ENCODE data around the gene KCNG2. TPM values are rescaled to one million over a fixed set of nuclear protein-coding genes. Genes with fewer than 3 reads are reported as not detected.

Gene KCNG2
- total and polyA plus RNA-seq, 4 donors: 1.3 to 2.2 (median 1.4) TPM

GRCh38 chr18:79754022-79754761, 43.5 kb upstream of the KCNG2 start:
- Histone ChIP-seq H3K4me3 (ENCODE audit: low read depth, low read length) (no peak overlapping the region), H3K27me3 (ENCODE audit: control insufficient read depth, insufficient read depth, low read length) (no peaks in the 10 kb centered on the region), H3K9me3 (ENCODE audit: control insufficient read depth, insufficient read depth, low read length) (peaks cover 7% of the 10 kb centered on the region), H3K27ac (ENCODE audit: low read depth, low read length) (no peak overlapping the region), H3K4me1 (ENCODE audit: control insufficient read depth, insufficient read depth, low read length) (peaks cover 10% of the 10 kb centered on the region), H3K36me3 (ENCODE audit: control insufficient read depth, insufficient read depth, low read length) (peaks cover 36% of the 10 kb centered on the region)
- DNase-seq (ENCODE audit: low read depth in 4 of 6, low spot score in 6 of 6): no peak
- 98% methylated on average over 27 of the region's 35 CpGs for WGBS (ENCODE audit: insufficient coverage)

- DNase-seq (ENCODE audit: low read depth in 4 of 6, low spot score in 6 of 6): no peak
- H3K36me3 ChIP-seq (ENCODE audit: control insufficient read depth, insufficient read depth, low read length): peaks cover 32% of the 10 kb centered on the region
- no peak overlapping the region for H3K27ac ChIP-seq (ENCODE audit: low read depth, low read length)
- WGBS (ENCODE audit: insufficient coverage): 98% methylated on average over 19 of the region's 27 CpGs
- peaks cover 3% of the 10 kb centered on the region for H3K4me1 ChIP-seq (ENCODE audit: control insufficient read depth, insufficient read depth, low read length)
- H3K9me3 ChIP-seq (ENCODE audit: control insufficient read depth, insufficient read depth, low read length): peaks cover 12% of the 10 kb centered on the region
- H3K4me3 ChIP-seq (ENCODE audit: low read depth, low read length): no peak overlapping the region
- no peaks in the 10 kb centered on the region for H3K27me3 ChIP-seq (ENCODE audit: control insufficient read depth, insufficient read depth, low read length)
These were observed 42.8 kb upstream of the KCNG2 start for GRCh38 chr18:79754831-79755351.

DNA sequence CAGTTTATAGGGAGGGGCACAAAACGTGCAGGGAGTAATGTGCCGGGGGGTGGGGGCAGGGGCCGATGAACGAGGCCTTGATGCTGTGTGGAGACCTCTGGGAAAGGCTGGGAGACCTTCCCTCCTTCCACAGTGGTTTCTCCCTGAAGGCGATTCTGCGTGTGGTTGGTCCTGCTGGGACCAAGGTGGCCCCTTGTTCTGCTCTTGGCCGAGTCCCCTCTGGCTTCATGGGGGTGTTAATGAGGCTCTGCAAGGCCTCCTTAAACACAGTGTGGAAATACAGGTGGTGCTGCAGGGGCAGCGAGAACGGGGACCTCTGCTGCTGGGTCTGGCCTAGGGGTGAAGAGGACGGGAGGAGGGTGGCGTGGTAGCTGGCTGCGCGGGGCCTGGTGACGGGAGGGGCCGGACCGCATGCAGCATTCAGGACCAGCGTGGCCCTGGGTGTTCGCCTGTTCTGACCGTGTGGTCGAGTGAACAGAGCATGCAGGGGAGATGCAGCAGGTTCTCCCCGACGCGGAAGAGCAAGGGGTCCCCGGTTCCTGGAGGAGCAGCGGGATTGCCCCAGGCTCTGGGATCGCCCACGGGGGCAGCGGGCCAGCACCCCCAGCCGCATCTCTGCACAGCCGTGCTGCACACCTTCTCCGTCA, 42.1 kb upstream of the KCNG2 start:
- peaks cover 32% of the 10 kb centered on the region for H3K36me3 ChIP-seq (ENCODE audit: control insufficient read depth, insufficient read depth, low read length)
- DNase-seq (ENCODE audit: low read depth in 4 of 6, low spot score in 6 of 6): no peak
- peaks cover 12% of the 10 kb centered on the region for H3K9me3 ChIP-seq (ENCODE audit: control insufficient read depth, insufficient read depth, low read length)
- WGBS (ENCODE audit: insufficient coverage): 94% methylated on average over 26 of the region's 31 CpGs
- H3K4me1 ChIP-seq (ENCODE audit: control insufficient read depth, insufficient read depth, low read length): no peaks in the 10 kb centered on the region
- no peaks in the 10 kb centered on the region for H3K27me3 ChIP-seq (ENCODE audit: control insufficient read depth, insufficient read depth, low read length)
- H3K27ac ChIP-seq (ENCODE audit: low read depth, low read length): no peak overlapping the region
- no peak overlapping the region for H3K4me3 ChIP-seq (ENCODE audit: low read depth, low read length)

GRCh38 chr18:79756143-79756500, 41.6 kb upstream of the KCNG2 start:
- Histone ChIP-seq H3K27ac (ENCODE audit: low read depth, low read length) (no peak overlapping the region), H3K4me3 (ENCODE audit: low read depth, low read length) (no peak overlapping the region), H3K27me3 (ENCODE audit: control insufficient read depth, insufficient read depth, low read length) (no peaks in the 10 kb centered on the region), H3K4me1 (ENCODE audit: control insufficient read depth, insufficient read depth, low read length) (no peaks in the 10 kb centered on the region), H3K9me3 (ENCODE audit: control insufficient read depth, insufficient read depth, low read length) (peaks cover 12% of the 10 kb centered on the region), H3K36me3 (ENCODE audit: control insufficient read depth, insufficient read depth, low read length) (peaks cover 32% of the 10 kb centered on the region)
- no peak for DNase-seq (ENCODE audit: low read depth in 4 of 6, low spot score in 6 of 6)
- 88% methylated on average over 10 of the region's 10 CpGs for WGBS (ENCODE audit: insufficient coverage)

DNA sequence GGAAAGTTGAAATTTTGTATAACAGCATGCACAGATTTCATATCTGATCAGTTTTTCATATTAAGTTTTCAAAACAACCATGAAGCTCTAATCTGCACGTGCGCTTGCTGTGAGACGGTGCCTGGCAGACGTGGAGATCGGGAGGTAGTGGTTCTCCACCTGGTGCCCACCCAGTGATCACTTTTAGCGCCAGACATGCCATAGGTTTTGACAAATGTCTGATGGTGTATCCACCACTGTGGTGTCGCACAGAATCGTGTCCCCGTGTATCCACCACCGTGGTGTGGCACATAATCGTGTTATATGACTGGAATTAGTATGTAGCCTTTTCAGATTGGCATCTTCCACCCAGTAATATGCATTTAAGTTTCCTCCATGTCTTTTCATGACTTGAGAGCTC, 40.9 kb upstream of the KCNG2 start:
- 93% methylated on average over 8 of the region's 11 CpGs for WGBS (ENCODE audit: insufficient coverage)
- Histone ChIP-seq H3K36me3 (ENCODE audit: control insufficient read depth, insufficient read depth, low read length) (peaks cover 32% of the 10 kb centered on the region), H3K9me3 (ENCODE audit: control insufficient read depth, insufficient read depth, low read length) (peaks cover 12% of the 10 kb centered on the region), H3K4me1 (ENCODE audit: control insufficient read depth, insufficient read depth, low read length) (no peaks in the 10 kb centered on the region), H3K27ac (ENCODE audit: low read depth, low read length) (no peak overlapping the region), H3K4me3 (ENCODE audit: low read depth, low read length) (no peak overlapping the region), H3K27me3 (ENCODE audit: control insufficient read depth, insufficient read depth, low read length) (no peaks in the 10 kb centered on the region)
- DNase-seq (ENCODE audit: low read depth in 4 of 6, low spot score in 6 of 6): no peak

DNA sequence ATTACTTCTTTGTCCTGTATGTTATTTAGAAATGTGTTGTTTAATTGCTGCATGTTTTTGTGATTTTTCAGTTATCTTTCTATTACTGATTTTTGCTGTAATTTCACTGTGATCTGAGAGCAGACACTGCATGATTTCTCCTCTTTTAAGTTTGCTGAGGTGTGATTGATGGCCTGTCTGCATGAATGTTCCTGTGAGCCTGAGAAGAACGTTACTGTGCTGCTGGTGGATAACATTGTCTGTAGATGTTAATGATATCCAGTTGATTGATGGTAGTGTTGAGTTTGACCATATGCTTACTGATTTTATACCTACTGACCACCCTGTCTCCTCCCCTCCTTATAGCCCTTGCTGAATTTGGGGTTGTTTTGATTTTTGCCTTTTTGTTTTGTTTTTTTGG, 37.4 kb upstream of the KCNG2 start:
- DNase-seq (ENCODE audit: low read depth in 4 of 6, low spot score in 6 of 6): no peak
- Histone ChIP-seq H3K27ac (ENCODE audit: low read depth, low read length) (no peak overlapping the region), H3K4me1 (ENCODE audit: control insufficient read depth, insufficient read depth, low read length) (no peaks in the 10 kb centered on the region), H3K9me3 (ENCODE audit: control insufficient read depth, insufficient read depth, low read length) (peaks cover 12% of the 10 kb centered on the region), H3K36me3 (ENCODE audit: control insufficient read depth, insufficient read depth, low read length) (peaks cover 10% of the 10 kb centered on the region), H3K27me3 (ENCODE audit: control insufficient read depth, insufficient read depth, low read length) (no peaks in the 10 kb centered on the region), H3K4me3 (ENCODE audit: low read depth, low read length) (no peak overlapping the region)
- WGBS (ENCODE audit: insufficient coverage): no CpG with 5 or more reads among the region's 1 CpG

- peaks cover 5% of the 10 kb centered on the region for H3K36me3 ChIP-seq (ENCODE audit: control insufficient read depth, insufficient read depth, low read length)
These were observed 36.9 kb upstream of the KCNG2 start for GRCh38 chr18:79760881-79761280.

GRCh38 chr18:79763407-79763806, 34.3 kb upstream of the KCNG2 start:
- DNase-seq (ENCODE audit: low read depth in 4 of 6, low spot score in 6 of 6): no peak
- Histone ChIP-seq H3K4me3 (ENCODE audit: low read depth, low read length) (no peak overlapping the region), H3K4me1 (ENCODE audit: control insufficient read depth, insufficient read depth, low read length) (no peaks in the 10 kb centered on the region), H3K9me3 (ENCODE audit: control insufficient read depth, insufficient read depth, low read length) (peaks cover 11% of the 10 kb centered on the region), H3K36me3 (ENCODE audit: control insufficient read depth, insufficient read depth, low read length) (no peaks in the 10 kb centered on the region), H3K27ac (ENCODE audit: low read depth, low read length) (no peak overlapping the region), H3K27me3 (ENCODE audit: control insufficient read depth, insufficient read depth, low read length) (no peaks in the 10 kb centered on the region)

More at GRCh38 chr18:79760881-79761280, 36.9 kb upstream of the KCNG2 start:
- DNase-seq (ENCODE audit: low read depth in 4 of 6, low spot score in 6 of 6): no peak
- WGBS (ENCODE audit: insufficient coverage): no CpG with 5 or more reads among the region's 1 CpG
- peaks cover 12% of the 10 kb centered on the region for H3K9me3 ChIP-seq (ENCODE audit: control insufficient read depth, insufficient read depth, low read length)
- H3K4me1 ChIP-seq (ENCODE audit: control insufficient read depth, insufficient read depth, low read length): no peaks in the 10 kb centered on the region
- H3K4me3 ChIP-seq (ENCODE audit: low read depth, low read length): no peak overlapping the region
- no peak overlapping the region for H3K27ac ChIP-seq (ENCODE audit: low read depth, low read length)
- H3K27me3 ChIP-seq (ENCODE audit: control insufficient read depth, insufficient read depth, low read length): no peaks in the 10 kb centered on the region

- no peaks in the 10 kb centered on the region for H3K27me3 ChIP-seq (ENCODE audit: control insufficient read depth, insufficient read depth, low read length)
- H3K27ac ChIP-seq (ENCODE audit: low read depth, low read length): no peak overlapping the region
- no peaks in the 10 kb centered on the region for H3K36me3 ChIP-seq (ENCODE audit: control insufficient read depth, insufficient read depth, low read length)
- H3K9me3 ChIP-seq (ENCODE audit: control insufficient read depth, insufficient read depth, low read length): peaks cover 11% of the 10 kb centered on the region
- DNase-seq (ENCODE audit: low read depth in 4 of 6, low spot score in 6 of 6): no peak
- WGBS (ENCODE audit: insufficient coverage): 86% methylated on average over 3 of the region's 6 CpGs
- no peak overlapping the region for H3K4me3 ChIP-seq (ENCODE audit: low read depth, low read length)
- no peaks in the 10 kb centered on the region for H3K4me1 ChIP-seq (ENCODE audit: control insufficient read depth, insufficient read depth, low read length)
These were observed 33.6 kb upstream of the KCNG2 start for GRCh38 chr18:79764131-79764530.

Data from spinal cord (tissue), 10 donors.